Fibroblast of villous mesenchyme (primary cell): ENCODE measurements around the gene PTPRE. TPM values are rescaled to one million over a fixed set of nuclear protein-coding genes. Genes with fewer than 3 reads are reported as not detected.

Source experiments
- DNase-seq: peaks from one replicate; pipeline ENCODE4 v3.0.0-alpha.2; 2010; ENCODE audit warnings: low read depth
- H3K4me3 ChIP-seq: 2 replicates; pipeline ENCODE4 v1.5.1; 2011; ENCODE audit warnings: low read depth, mild to moderate bottlenecking, low read length
- CTCF ChIP-seq: IDR thresholded peaks from 2 replicates; pipeline ENCODE4 v1.5.1; 2012; ENCODE audit warnings: low read depth, mild to moderate bottlenecking, low read length; ENCODE audit not compliant: insufficient read depth
- total RNA-seq: library from RNA; depleted of rRNA; stranded (reverse); fragments of >200 nt; gene quantifications from 2 replicates; pipeline ENCODE4 v1.2.3, GENCODE V29; 2012

Gene PTPRE
- total RNA-seq, 1 donor = 11.2 TPM

- DNase-seq = no peak
- no peak for TF ChIP-seq CTCF
- H3K4me3 ChIP-seq = no peak overlapping the region
Observed at GRCh38 chr10:128046156-128046952, 139.5 kb downstream of the PTPRE start.

- DNase-seq = no peak
- no peak for TF ChIP-seq CTCF
- no peak overlapping the region for H3K4me3 ChIP-seq
Observed at GRCh38 chr10:128046953-128047290, 140.0 kb downstream of the PTPRE start.

GRCh38 chr10:128047351-128047750 is 140.4 kb downstream of the PTPRE start:
- TF ChIP-seq CTCF = no peak
- peak; percentile 28 for DNase-seq
- H3K4me3 ChIP-seq = no peak overlapping the region

- TF ChIP-seq CTCF = no peak
- DNase-seq = peak; percentile 53
- no peak overlapping the region for H3K4me3 ChIP-seq
Observed at GRCh38 chr10:128047991-128048818, 141.3 kb downstream of the PTPRE start.

GRCh38 chr10:128048819-128049210 is 141.9 kb downstream of the PTPRE start:
- DNase-seq = no peak
- no peak overlapping the region for H3K4me3 ChIP-seq
- no peak for TF ChIP-seq CTCF

GRCh38 chr10:128049226-128050120 is 142.6 kb downstream of the PTPRE start:
- H3K4me3 ChIP-seq = no peak overlapping the region
- no peak for TF ChIP-seq CTCF
- no peak for DNase-seq
